Transverse colon (tissue), 4 donors: Measurements from ENCODE around the gene ADH5. TPM values are rescaled to one million over a fixed set of nuclear protein-coding genes. Genes with fewer than 3 reads are reported as not detected.
"Not testable (repeated sequence)": the region's sequence is repeated elsewhere in the genome, so short reads cannot be mapped to it uniquely, and the experiment has no call there.

ENCODE experiments used
- DNase-seq: peaks from one replicate; pipeline ENCODE4 v3.0.0-alpha.2; 2019
- H3K27ac ChIP-seq, 4 donors: fragments of 200-600 bp; sonication (generic); 2 replicates each; pipeline ENCODE4 v1.5.1; 2016 to 2018; ENCODE audit warnings: inconsistent platforms in 4 of 4
- H3K27me3 ChIP-seq: fragments of 200-600 bp; sonication (generic); 2 replicates; pipeline ENCODE4 v1.5.1; 2017; ENCODE audit warnings: inconsistent platforms
- H3K36me3 ChIP-seq, 4 donors: fragments of 200-600 bp; sonication (generic); 2 replicates each; pipeline ENCODE4 v1.5.1; 2017 to 2019; ENCODE audit warnings: inconsistent platforms in 4 of 4
- H3K4me1 ChIP-seq, 4 donors: fragments of 200-600 bp; sonication (generic); 2 replicates each; pipeline ENCODE4 v1.5.1; 2017 to 2020; ENCODE audit warnings: inconsistent platforms in 4 of 4
- H3K4me3 ChIP-seq, 4 donors: fragments of 200-600 bp; sonication (generic); 1 replicate in 1 of 4; 2 replicates in 3 of 4; pipeline versions ENCODE4 v1.5.1 to v1.6.1; 2017 to 2019; ENCODE audit warnings: inconsistent platforms in 4 of 4
- H3K9me3 ChIP-seq, 2 donors: fragments of 200-600 bp; sonication (generic); 2 replicates each; pipeline ENCODE4 v1.5.1; 2017 to 2019; ENCODE audit warnings: inconsistent platforms in 2 of 2
- CTCF ChIP-seq, 5 experiments: fragments of 200-600 bp in 3 of 5; fragments of 450-650 bp in 2 of 5; sonication (generic) in 3 of 5; IDR thresholded peaks; 1 replicate in 2 of 5; 2 replicates in 3 of 5; pipeline ENCODE4 v1.5.1; 2016 to 2017; ENCODE audit warnings: antibody characterized with exemption in 5 of 5, inconsistent platforms in 3 of 5, mild to moderate bottlenecking in 2 of 5, moderate library complexity in 1 of 5
- EP300 ChIP-seq: sonication (generic); formaldehyde crosslinking; IDR thresholded peaks from one replicate; pipeline ENCODE4 v1.6.1; 2017; ENCODE audit warnings: antibody characterized with exemption, low read depth
- POLR2A ChIP-seq: fragments of 450-650 bp; IDR thresholded peaks from one replicate; pipeline ENCODE4 v1.6.1; 2016; ENCODE audit warnings: antibody characterized with exemption, mild to moderate bottlenecking, moderate library complexity
- POLR2AphosphoS5 ChIP-seq, 3 donors: sonication (generic); formaldehyde crosslinking; IDR thresholded peaks; one replicate each; pipeline ENCODE4 v1.6.1; 2016; ENCODE audit warnings: antibody characterized with exemption in 3 of 3
- WGBS, 2 donors: methylation state at CpG; one replicate each; pipeline ENCODE4 v1.1.5; 2018; ENCODE audit warnings: low coverage in 1 of 2; 5-methylcytosine and 5-hydroxymethylcytosine counted together
- in situ Hi-C, 4 donors: fragments of 200-750 bp; cut with MboI; loops; one replicate each; pipeline versions ENCODE4 v1.15.0 to v1.15.1; 2017; ENCODE audit warnings: low sequenced_read_pairs in 3 of 4, low pct_ligation_motif_present in 1 of 4, low pct_unique_long_range_greater_than_20kb in 1 of 4
- intact Hi-C: fragments of 100-400 bp; cut with DNase I; formaldehyde crosslinking; loops from one replicate; pipeline ENCODE4 v1.15.1; 2023; ENCODE audit warnings: low total_unique reads
- total RNA-seq, 4 donors: library from RNA; depleted of rRNA; stranded (reverse); fragments of >200 nt; gene quantifications; one replicate each; pipeline ENCODE4 v1.1.0, GENCODE V29; 2016

Gene ADH5
- total RNA-seq, 4 donors from 2014 or later, result 63.3 to 159 (median 111) TPM

GRCh38 chr4:99102634-99103033 is 14.0 kb upstream of the ADH5 start:
- intact Hi-C loops, result no loop called here

GRCh38 chr4:99100876-99101275 is 12.3 kb upstream of the ADH5 start:
- TF ChIP-seq EP300 (no peak), POLR2A (no peak), POLR2AphosphoS5 (IDR thresholded peaks at IDR 0.05) (no peak), CTCF (IDR thresholded peaks at IDR 0.05) (no peak)
- Histone ChIP-seq H3K27me3 (no peaks in the 10 kb centered on the region), H3K9me3 (no peaks in the 10 kb centered on the region), H3K4me3 (no peak overlapping the region), H3K27ac (no peak overlapping the region), H3K36me3 (no peaks in the 10 kb centered on the region), H3K4me1 (no peaks in the 10 kb centered on the region)
- in situ Hi-C loops, result loop anchor here in 2 of 4 donors (25.0 kb wide), 1 partner anchor 311 kb away; no protein-coding TSS in a partner anchor
- intact Hi-C loops, result no loop called here
- no peak for DNase-seq
- 88 to 94% methylated on average over 1 of the region's 1 CpG for WGBS, 2 donors

More at GRCh38 chr4:99102634-99103033, 14.0 kb upstream of the ADH5 start:
- in situ Hi-C loops, result loop anchor here in 2 of 4 donors (25.0 kb wide), 1 partner anchor 310 kb away; no protein-coding TSS in a partner anchor
- TF ChIP-seq CTCF (IDR thresholded peaks at IDR 0.05) (no peak), EP300 (no peak), POLR2A (no peak), POLR2AphosphoS5 (IDR thresholded peaks at IDR 0.05) (no peak)
- no peak for DNase-seq
- Histone ChIP-seq H3K36me3 (no peaks in the 10 kb centered on the region), H3K27ac (no peak overlapping the region), H3K9me3 (no peaks in the 10 kb centered on the region), H3K4me1 (no peaks in the 10 kb centered on the region), H3K27me3 (no peaks in the 10 kb centered on the region), H3K4me3 (no peak overlapping the region)
- WGBS, 2 donors, result 90% methylated on average over 2 of the region's 2 CpGs; no CpG with 5 or more reads in 1 of the 2 donors

DNA sequence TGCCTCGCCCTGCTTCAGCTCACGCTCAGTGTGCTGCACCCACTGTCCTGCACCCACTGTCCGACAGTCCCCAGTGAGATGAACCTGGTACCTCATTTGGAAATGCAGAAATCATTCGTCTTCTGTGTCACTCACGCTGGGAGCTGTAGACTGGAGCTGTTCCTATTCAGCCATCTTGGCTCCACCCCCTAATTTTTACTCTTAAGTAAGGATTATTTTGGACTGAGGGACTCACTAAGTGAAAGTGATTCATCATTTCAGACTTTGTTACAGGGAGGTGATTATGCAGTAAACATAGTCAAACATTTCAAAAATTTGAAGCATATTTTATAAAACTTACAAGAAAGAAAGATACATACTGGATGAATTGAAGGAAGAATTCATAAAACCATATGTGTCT is 11.2 kb upstream of the ADH5 start:
- intact Hi-C loops, DNase-seq, H3K4me1 ChIP-seq, H3K9me3 ChIP-seq, H3K27ac ChIP-seq, H3K4me3 ChIP-seq, H3K27me3 ChIP-seq, H3K36me3 ChIP-seq: not testable (repeated sequence)
- in situ Hi-C loops, result loop anchor here in 2 of 4 donors (25.0 kb wide), 1 partner anchor 312 kb away; no protein-coding TSS in a partner anchor
- 79% methylated on average over 5 of the region's 5 CpGs; no CpG with 5 or more reads in 1 of the 2 donors for WGBS, 2 donors

- no peak for TF ChIP-seq CTCF (IDR thresholded peaks at IDR 0.05)
- TF ChIP-seq POLR2AphosphoS5 (IDR thresholded peaks at IDR 0.05), result no peak
- TF ChIP-seq EP300, result no peak
- TF ChIP-seq POLR2A, result no peak
- intact Hi-C loops (no loop called here), in situ Hi-C loops (no loop called here)
- DNase-seq, result no peak
- no peaks in the 10 kb centered on the region for H3K4me1 ChIP-seq
- H3K27ac ChIP-seq, result no peak overlapping the region
- H3K36me3 ChIP-seq, result no peaks in the 10 kb centered on the region
- 92 to 94% methylated on average over 8 to 11 of the region's 12 CpGs for WGBS, 2 donors
- H3K9me3 ChIP-seq, result no peaks in the 10 kb centered on the region
- no peaks in the 10 kb centered on the region for H3K27me3 ChIP-seq
- H3K4me3 ChIP-seq, result no peak overlapping the region
Observed at GRCh38 chr4:99099311-99099710, 10.7 kb upstream of the ADH5 start.

DNA sequence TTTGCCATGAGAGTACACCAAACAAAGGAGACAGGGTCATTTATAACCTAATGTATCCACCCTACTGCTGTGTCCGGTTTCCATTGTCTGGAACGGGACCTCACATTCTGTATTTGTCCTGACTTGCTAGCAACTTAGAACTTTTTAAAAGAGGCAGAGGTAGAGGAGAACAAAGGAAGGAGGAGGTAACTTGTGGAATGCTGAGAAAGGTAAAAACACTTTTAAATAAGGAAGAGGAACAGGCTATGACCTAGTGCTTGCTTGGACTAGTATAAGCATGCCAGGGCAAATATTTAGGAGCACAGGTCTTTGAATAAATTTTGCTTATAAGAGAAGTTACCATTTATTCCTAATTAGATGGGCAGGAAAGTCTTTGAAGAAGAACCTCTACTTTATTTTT is 3.3 kb upstream of the ADH5 start:
- H3K9me3 ChIP-seq, intact Hi-C loops, H3K27me3 ChIP-seq, in situ Hi-C loops, H3K36me3 ChIP-seq, H3K4me3 ChIP-seq, DNase-seq: not testable (repeated sequence)
- 61 to 76% methylated on average over 2 of the region's 2 CpGs for WGBS, 2 donors
- Histone ChIP-seq H3K4me1 (peaks cover 0 to 35% (median 19%) of the 10 kb centered on the region in 4 donors), H3K27ac (peak overlapping the region in 3 of 4 donors; percentile 30 to 98 (median 90))
